Endothelial cell of umbilical vein (primary cell): ENCODE results near the gene FILIP1L. TPM values are rescaled to one million over a fixed set of nuclear protein-coding genes. Genes with fewer than 3 reads are reported as not detected.

Experiments used
- BruUV-seq: library from RNA; stranded (reverse); fragments of 400-500 nt; replicated peaks from 2 replicates; lab custom pipeline; 2021; lab: Mats Ljungman, UMichigan
- CTCF ChIA-PET: fragments of 300-600, 350-600 bp; sonication (Branson Sonifier 250); formaldehyde crosslinking; loops from one replicate; lab custom pipeline; 2021; ENCODE audit warnings: antibody characterized with exemption, inconsistent platforms; lab: Charles Lee
- POLR2A ChIA-PET: fragments of 300-600, 350-600 bp; sonication (Branson Sonifier 250); formaldehyde crosslinking; loops from one replicate; lab custom pipeline; 2021; ENCODE audit warnings: antibody characterized with exemption, inconsistent platforms; lab: Charles Lee
- DNase-seq: peaks from one replicate; pipeline ENCODE4 v3.0.0-alpha.2; 2011; ENCODE audit warnings: low read depth, low spot score
- FAIRE-seq: peaks from 2 replicates; lab custom pipeline; 2011; peaks lifted over from hg19 to GRCh38; lab: Jason Lieb, UNC
- H2AFZ ChIP-seq: 2 replicates; pipeline ENCODE4 v1.6.0; 2012; ENCODE audit warnings: low read depth, low read length, control low read depth, inconsistent platforms
- H3K27ac ChIP-seq: 2 replicates; pipeline ENCODE4 v1.5.1; 2011; ENCODE audit warnings: low read depth, mild to moderate bottlenecking, control low read depth, low read length, moderate library complexity; ENCODE audit not compliant: insufficient read depth
- H3K27me3 ChIP-seq, 2 experiments: 2 replicates each; pipeline versions ENCODE4 v1.6.0 to v1.6.1; 2011; ENCODE audit warnings: low read length in 2 of 2, mixed read lengths in 1 of 2; ENCODE audit not compliant: control insufficient read depth in 2 of 2, insufficient read depth in 2 of 2
- H3K36me3 ChIP-seq, 2 experiments: 2 replicates in 1 of 2; 3 replicates in 1 of 2; pipeline ENCODE4 v1.5.1; 2011; ENCODE audit warnings: low read length in 2 of 2, mild to moderate bottlenecking in 1 of 2, moderate library complexity in 1 of 2; ENCODE audit not compliant: control insufficient read depth in 2 of 2, insufficient read depth in 2 of 2; ENCODE audit errors: extremely low read depth in 1 of 2
- H3K4me1 ChIP-seq: 3 replicates; pipeline ENCODE4 v1.5.1; 2011; ENCODE audit warnings: mild to moderate bottlenecking, low read length; ENCODE audit not compliant: control insufficient read depth, insufficient read depth; ENCODE audit errors: extremely low read depth
- H3K4me2 ChIP-seq: 2 replicates; pipeline ENCODE4 v1.6.1; 2011; ENCODE audit warnings: low read length, control low read depth, mixed read lengths; ENCODE audit not compliant: insufficient read depth
- H3K4me3 ChIP-seq, 3 experiments: fragments of 200-600 bp in 1 of 3; sonication (generic), shearing (Covaris generic) in 1 of 3; replicated peaks in 1 of 3; 2 replicates each; pipeline ENCODE4 v1.5.1; 2011 to 2016; ENCODE audit warnings: control low read depth in 3 of 3, low read length in 3 of 3, mild to moderate bottlenecking in 2 of 3, inconsistent platforms in 1 of 3, low read depth in 1 of 3, moderate library complexity in 1 of 3; ENCODE audit not compliant: insufficient read depth in 1 of 3
- H3K79me2 ChIP-seq: 2 replicates; pipeline ENCODE4 v1.6.0; 2012; ENCODE audit warnings: low read length, inconsistent platforms; ENCODE audit not compliant: control insufficient read depth, insufficient read depth
- H3K9ac ChIP-seq: replicated peaks from 2 replicates; pipeline ENCODE3; 2011; ENCODE audit warnings: low read length, control low read depth; ENCODE audit not compliant: insufficient read depth; ENCODE audit errors: extremely low read depth
- H3K9me1 ChIP-seq: replicated peaks from 3 replicates; pipeline ENCODE4 v1.6.0; 2011; ENCODE audit warnings: mild to moderate bottlenecking, low read length; ENCODE audit not compliant: control insufficient read depth, insufficient read depth; ENCODE audit errors: extremely low read depth
- H3K9me3 ChIP-seq: replicated peaks from 2 replicates; pipeline ENCODE4 v1.5.1; 2012; ENCODE audit warnings: low read length, inconsistent platforms; ENCODE audit not compliant: control insufficient read depth, insufficient read depth
- H4K20me1 ChIP-seq: replicated peaks from 2 replicates; pipeline ENCODE3; 2011; ENCODE audit warnings: mild to moderate bottlenecking, low read length; ENCODE audit not compliant: control insufficient read depth, insufficient read depth; ENCODE audit errors: extremely low read depth
- CTCF ChIP-seq, 2 donors: IDR thresholded peaks; 1 replicate in 1 of 2; 2 replicates in 1 of 2; pipeline ENCODE4 v1.5.1; 2011; ENCODE audit warnings: low read length in 2 of 2, mild to moderate bottlenecking in 2 of 2, moderate library complexity in 2 of 2, control low read depth in 1 of 2, inconsistent platforms in 1 of 2, low read depth in 1 of 2; ENCODE audit not compliant: insufficient read depth in 1 of 2; ENCODE audit errors: extremely low read depth in 1 of 2
- EZH2 ChIP-seq: IDR thresholded peaks from 2 replicates; pipeline ENCODE4 v1.6.1; 2012; ENCODE audit warnings: borderline replicate concordance, low read depth, mild to moderate bottlenecking, moderate library complexity, low read length, inconsistent platforms; ENCODE audit not compliant: severe bottlenecking
- FOS ChIP-seq: IDR thresholded peaks from 2 replicates; pipeline ENCODE4 v1.6.1; 2011; ENCODE audit warnings: mild to moderate bottlenecking, low read length, moderate library complexity, borderline replicate concordance; ENCODE audit not compliant: insufficient read depth
- GATA2 ChIP-seq: IDR thresholded peaks from 2 replicates; pipeline ENCODE4 v1.7.0; 2011; ENCODE audit warnings: low read depth, mild to moderate bottlenecking, moderate library complexity, mixed read lengths, low read length; ENCODE audit not compliant: insufficient read length, insufficient read depth
- JUN ChIP-seq: IDR thresholded peaks from 2 replicates; pipeline ENCODE4 v1.6.1; 2011; ENCODE audit warnings: borderline replicate concordance, low read depth; ENCODE audit not compliant: insufficient read length, insufficient read depth
- MAX ChIP-seq: IDR thresholded peaks from 2 replicates; pipeline ENCODE4 v1.6.1; 2011; ENCODE audit not compliant: insufficient read depth, insufficient read length
- MYC ChIP-seq: IDR thresholded peaks from one replicate; pipeline ENCODE4 v1.6.1; 2011; ENCODE audit warnings: mild to moderate bottlenecking, low read depth, low read length
- POLR2A ChIP-seq: IDR thresholded peaks from 2 replicates; pipeline ENCODE4 v1.6.1; 2012; ENCODE audit warnings: low read depth, mild to moderate bottlenecking, control low read depth, low read length
- POLR2AphosphoS5 ChIP-seq: IDR thresholded peaks from 2 replicates; pipeline ENCODE4 v1.6.1; 2012; ENCODE audit warnings: low read depth, mild to moderate bottlenecking, control low read depth, low read length, moderate library complexity; ENCODE audit not compliant: insufficient read depth
- dilution Hi-C: fragments of 300-500 bp; cut with MboI; formaldehyde crosslinking; loops from one replicate; pipeline ENCODE4 v1.15.0; 2019; ENCODE audit warnings: low sequenced_read_pairs; ENCODE audit not compliant: extremely low pct_ligation_motif_present
- intact Hi-C: fragments of 100-400 bp; cut with micrococcal nuclease; formaldehyde crosslinking; loops from one replicate; pipeline ENCODE4 v1.10.0; 2022
- polyA plus RNA-seq, 4 experiments: library from polyadenylated mRNA; depleted of rRNA in 3 of 4; stranded (reverse) in 3 of 4; unstranded in 1 of 4; fragments of >200 nt; gene quantifications; 2 replicates each; pipeline versions ENCODE4 v1.2.1 to v1.2.3, GENCODE V29; 2011 to 2012; ENCODE audit warnings: missing spikeins in 1 of 4
- total RNA-seq: library from RNA; stranded (reverse); gene quantifications from 2 replicates; pipeline ENCODE4 v1.2.3, GENCODE V29; 2021

FILIP1L gene
- total and polyA plus RNA-seq, 2 donors (not counting 3 experiments of a cell fraction or from before 2014, with no cell fraction given) = 26.0 to 29.9 TPM

- H3K36me3 ChIP-seq = peaks cover 0 to 5% of the 10 kb centered on the region in 2 experiments
- dilution Hi-C loops (no loop called here), intact Hi-C loops (no loop called here)
- H3K9ac ChIP-seq = no peak overlapping the region
- no peak overlapping the region for H2AFZ ChIP-seq
- peak; percentile 49 for DNase-seq
- CTCF ChIA-PET = interaction anchor here (0.7 to 2.2 kb wide), 10 partner anchors 9 to 744 kb away, joined by 3 to 21 read pairs (median 4); partner anchors contain the start of gene TBC1D23
- H4K20me1 ChIP-seq = peaks cover 5% of the 10 kb centered on the region
- H3K79me2 ChIP-seq = peaks cover 31% of the 10 kb centered on the region
- no peak overlapping the region for H3K4me3 ChIP-seq
- H3K4me1 ChIP-seq = peaks cover 14% of the 10 kb centered on the region
- TF ChIP-seq EZH2 (no peak), FOS (no peak), POLR2AphosphoS5 (no peak), CTCF (IDR thresholded peaks at IDR 0.05; ENCODE audit: extremely low read depth in 1 of 2, insufficient read depth in 1 of 2, low read depth in 1 of 2, low read length in 2 of 2) (no peak), JUN (no peak), POLR2A (no peak), MAX (no peak), GATA2 (no peak), MYC (no peak)
- no TSS peak for BruUV-seq
- no peaks in the 10 kb centered on the region for H3K27me3 ChIP-seq
- H3K9me1 ChIP-seq = no peaks in the 10 kb centered on the region
- POLR2A ChIA-PET = no interaction called here
- no peak overlapping the region for H3K27ac ChIP-seq
- H3K9me3 ChIP-seq = no peaks in the 10 kb centered on the region
- peak; percentile 49 for FAIRE-seq
- no peak overlapping the region for H3K4me2 ChIP-seq
Measured at GRCh38 chr3:99846477-99847160, 267.7 kb downstream of the FILIP1L start.
